HG02884 (cell line): ENCODE data around the gene MSMP.

Source experiments
- ATAC-seq: cut with Tn5 transposase; IDR thresholded peaks from one replicate; pipeline ENCODE4 v1.9.1; 2021; ENCODE audit warnings: mild to moderate bottlenecking, moderate library complexity; ENCODE audit not compliant: unreplicated experiment

Gene MSMP

GRCh38 chr9:35746583-35746982, 7.5 kb downstream of the MSMP start:
- no peak for ATAC-seq

GRCh38 chr9:35745569-35745968, 8.5 kb downstream of the MSMP start:
- no peak for ATAC-seq

GRCh38 chr9:35743880-35744518, 10.1 kb downstream of the MSMP start:
- no peak for ATAC-seq

GRCh38 chr9:35743452-35743851, 10.6 kb downstream of the MSMP start:
- no peak for ATAC-seq

GRCh38 chr9:35741740-35742139, 12.3 kb downstream of the MSMP start:
- no peak for ATAC-seq

GRCh38 chr9:35740243-35740642, 13.8 kb downstream of the MSMP start:
- no peak for ATAC-seq

- ATAC-seq: no peak
These were observed 15.2 kb downstream of the MSMP start for GRCh38 chr9:35738924-35739323.

GRCh38 chr9:35738186-35738585, 15.9 kb downstream of the MSMP start:
- ATAC-seq: no peak

- ATAC-seq: no peak
These were observed 16.9 kb downstream of the MSMP start for GRCh38 chr9:35737143-35737542.

- ATAC-seq: no peak
These were observed 17.9 kb downstream of the MSMP start for GRCh38 chr9:35736201-35736633.

GRCh38 chr9:35734096-35734495, 20.0 kb downstream of the MSMP start:
- no peak for ATAC-seq

- ATAC-seq: peak; percentile 7
These were observed 21.1 kb downstream of the MSMP start for GRCh38 chr9:35732800-35733541.

- ATAC-seq: peak; percentile 74
These were observed 21.8 kb downstream of the MSMP start, which contains the start of the genes CREB3 and TLN1 for GRCh38 chr9:35732185-35732799. Gene CREB3 (plus strand): TSS chr9:35732666. CDS start chr9:35732773, 107 bp downstream. Gene TLN1 (minus strand): TSS chr9:35732195. CDS start chr9:35725694, 6,501 bp downstream.

- ATAC-seq: no peak
These were observed 22.5 kb downstream of the MSMP start for GRCh38 chr9:35731415-35732184.

GRCh38 chr9:35730486-35730854, 23.6 kb downstream of the MSMP start:
- ATAC-seq: no peak

GRCh38 chr9:35729700-35730485, 24.2 kb downstream of the MSMP start:
- no peak for ATAC-seq

GRCh38 chr9:35729101-35729500, 25.0 kb downstream of the MSMP start:
- no peak for ATAC-seq

- ATAC-seq: no peak
These were observed 25.8 kb downstream of the MSMP start for GRCh38 chr9:35728041-35728971.

GRCh38 chr9:35727676-35728040, 26.4 kb downstream of the MSMP start:
- ATAC-seq: no peak
